GM21825 (cell line): Measurements from ENCODE around the gene SSBP4.
A peak's percentile ranks its signal among the peaks of the same experiment; 100 is the strongest.

Experiments
- ATAC-seq: cut with Tn5 transposase; IDR thresholded peaks from one replicate; pipeline ENCODE4 v1.9.1; 2021; ENCODE audit warnings: mild to moderate bottlenecking, moderate library complexity; ENCODE audit not compliant: unreplicated experiment

Gene SSBP4

GRCh38 chr19:18431351-18432197 is 12.4 kb downstream of the SSBP4 start:
- ATAC-seq: no peak

- ATAC-seq: no peak
These were observed 13.2 kb downstream of the SSBP4 start for GRCh38 chr19:18432275-18433014.

- no peak for ATAC-seq
These were observed 14.0 kb downstream of the SSBP4 start for GRCh38 chr19:18433015-18433691.

GRCh38 chr19:18433735-18434398 is 14.7 kb downstream of the SSBP4 start:
- ATAC-seq: no peak

- no peak for ATAC-seq
These were observed 15.4 kb downstream of the SSBP4 start for GRCh38 chr19:18434411-18435175.

GRCh38 chr19:18435178-18435841 is 16.1 kb downstream of the SSBP4 start:
- ATAC-seq: no peak

- no peak for ATAC-seq
These were observed 16.9 kb downstream of the SSBP4 start for GRCh38 chr19:18435842-18436670.

- ATAC-seq: peak; percentile 40
These were observed 17.7 kb downstream of the SSBP4 start for GRCh38 chr19:18436671-18437490.

- ATAC-seq: peak; percentile 13
These were observed 18.5 kb downstream of the SSBP4 start, which contains the start of gene ISYNA1 for GRCh38 chr19:18437491-18438330. TSS of gene ISYNA1 (minus strand) at chr19:18438133. CDS start at chr19:18437979, 154 bp downstream.

GRCh38 chr19:18438331-18439024 is 19.3 kb downstream of the SSBP4 start:
- no peak for ATAC-seq

- ATAC-seq: no peak
These were observed 20.1 kb downstream of the SSBP4 start for GRCh38 chr19:18439025-18439909.

- ATAC-seq: no peak
These were observed 20.7 kb downstream of the SSBP4 start for GRCh38 chr19:18439910-18440237.

- no peak for ATAC-seq
These were observed 21.2 kb downstream of the SSBP4 start for GRCh38 chr19:18440415-18440877.

- ATAC-seq: no peak
These were observed 22.0 kb downstream of the SSBP4 start for GRCh38 chr19:18440936-18441803.
